ENCODE results near the gene IFT52.

Gene IFT52

GRCh38 chr20:43694763-43695162 is 104.0 kb downstream of the IFT52 start:
- DNase-seq = no peak

DNA sequence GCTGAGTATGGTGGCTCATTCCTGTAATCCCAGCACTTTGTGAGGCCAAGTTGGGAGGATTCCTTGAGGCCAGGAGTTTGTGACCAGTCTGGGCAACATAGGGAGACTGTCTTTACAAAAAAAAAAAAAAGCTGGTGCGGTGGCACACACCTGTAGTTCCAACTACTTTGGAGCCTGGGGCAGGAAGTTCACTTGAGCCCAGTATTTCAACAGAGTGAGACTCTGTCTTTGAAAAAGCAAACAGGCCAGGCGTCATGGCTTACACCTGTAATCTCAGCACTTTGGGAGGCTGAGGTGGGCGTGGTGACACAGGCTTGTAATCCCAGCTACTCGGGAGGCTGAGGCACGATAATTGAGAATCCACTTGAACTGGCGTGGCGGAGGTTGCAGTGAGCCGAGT is 104.8 kb downstream of the IFT52 start:
- no peak for DNase-seq
